GM12891 (cell line): ENCODE data around the gene OAS2.

Source experiments
- PAX5 ChIP-seq: IDR thresholded peaks from 2 replicates; pipeline ENCODE4 v1.6.1; 2011; ENCODE audit warnings: low read length, moderate library complexity, mild to moderate bottlenecking; ENCODE audit not compliant: insufficient read depth, severe bottlenecking
- POLR2A ChIP-seq: IDR thresholded peaks from 2 replicates; pipeline ENCODE4 v1.6.1; 2011; ENCODE audit warnings: low read depth, low read length, control low read depth
- POLR2AphosphoS5 ChIP-seq: IDR thresholded peaks from 2 replicates; pipeline ENCODE4 v1.6.1; 2011; ENCODE audit warnings: low read depth, low read length, control low read depth
- TAF1 ChIP-seq: IDR thresholded peaks from 2 replicates; pipeline ENCODE4 v1.6.1; 2011; ENCODE audit warnings: low read depth, low read length, control low read depth

- TF ChIP-seq TAF1 (no peak), PAX5 (no peak), POLR2AphosphoS5 (no peak), POLR2A (no peak)
Observed at GRCh38 chr12:112980491-112981158, 2.3 kb downstream of the OAS2 start.
